ENCODE data around the gene PDZD11.

DNA sequence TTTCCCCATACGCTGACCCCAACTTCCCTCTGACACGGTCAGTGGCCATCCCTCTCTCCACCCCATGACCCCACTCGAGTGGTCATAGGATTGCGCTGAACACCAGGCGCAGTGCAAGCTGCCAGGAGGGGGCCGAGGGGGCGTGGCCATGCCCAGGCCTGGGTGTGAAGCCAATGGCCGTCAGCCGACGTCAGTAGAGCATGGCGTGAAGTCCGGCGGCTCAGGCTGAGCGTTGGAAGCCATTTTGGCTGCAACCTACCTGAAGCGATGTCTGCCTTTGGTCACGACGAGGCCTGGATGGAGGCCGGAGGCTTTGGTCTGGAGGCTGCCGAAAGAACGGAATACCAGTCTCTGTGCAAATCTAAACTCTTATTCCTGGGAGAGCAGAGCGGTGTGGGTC is 7.8 kb downstream of the PDZD11 start, which contains the start of gene RAB41:
- TF ChIP-seq FOXM1 (IDR thresholded peaks at IDR 0.05; ENCODE audit: borderline replicate concordance, low read depth): no peak
- TF ChIP-seq ZBTB7A (IDR thresholded peaks at IDR 0.05; ENCODE audit: low read depth): no peak
- TF ChIP-seq TAF1 (IDR thresholded peaks at IDR 0.05; ENCODE audit: low read depth): no peak
- no peak for TF ChIP-seq EP300 (IDR thresholded peaks at IDR 0.05; ENCODE audit: borderline replicate concordance)
- no peak for TF ChIP-seq TCF12 (IDR thresholded peaks at IDR 0.05; ENCODE audit: low read depth)
- TF ChIP-seq YY1 (IDR thresholded peaks at IDR 0.05; ENCODE audit: low read depth): no peak
- TF ChIP-seq, protein P1, sequence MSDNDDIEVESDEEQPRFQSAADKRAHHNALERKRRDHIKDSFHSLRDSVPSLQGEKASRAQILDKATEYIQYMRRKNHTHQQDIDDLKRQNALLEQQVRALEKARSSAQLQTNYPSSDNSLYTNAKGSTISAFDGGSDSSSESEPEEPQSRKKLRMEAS (IDR thresholded peaks at IDR 0.05): no peak
- TF ChIP-seq, protein P2, sequence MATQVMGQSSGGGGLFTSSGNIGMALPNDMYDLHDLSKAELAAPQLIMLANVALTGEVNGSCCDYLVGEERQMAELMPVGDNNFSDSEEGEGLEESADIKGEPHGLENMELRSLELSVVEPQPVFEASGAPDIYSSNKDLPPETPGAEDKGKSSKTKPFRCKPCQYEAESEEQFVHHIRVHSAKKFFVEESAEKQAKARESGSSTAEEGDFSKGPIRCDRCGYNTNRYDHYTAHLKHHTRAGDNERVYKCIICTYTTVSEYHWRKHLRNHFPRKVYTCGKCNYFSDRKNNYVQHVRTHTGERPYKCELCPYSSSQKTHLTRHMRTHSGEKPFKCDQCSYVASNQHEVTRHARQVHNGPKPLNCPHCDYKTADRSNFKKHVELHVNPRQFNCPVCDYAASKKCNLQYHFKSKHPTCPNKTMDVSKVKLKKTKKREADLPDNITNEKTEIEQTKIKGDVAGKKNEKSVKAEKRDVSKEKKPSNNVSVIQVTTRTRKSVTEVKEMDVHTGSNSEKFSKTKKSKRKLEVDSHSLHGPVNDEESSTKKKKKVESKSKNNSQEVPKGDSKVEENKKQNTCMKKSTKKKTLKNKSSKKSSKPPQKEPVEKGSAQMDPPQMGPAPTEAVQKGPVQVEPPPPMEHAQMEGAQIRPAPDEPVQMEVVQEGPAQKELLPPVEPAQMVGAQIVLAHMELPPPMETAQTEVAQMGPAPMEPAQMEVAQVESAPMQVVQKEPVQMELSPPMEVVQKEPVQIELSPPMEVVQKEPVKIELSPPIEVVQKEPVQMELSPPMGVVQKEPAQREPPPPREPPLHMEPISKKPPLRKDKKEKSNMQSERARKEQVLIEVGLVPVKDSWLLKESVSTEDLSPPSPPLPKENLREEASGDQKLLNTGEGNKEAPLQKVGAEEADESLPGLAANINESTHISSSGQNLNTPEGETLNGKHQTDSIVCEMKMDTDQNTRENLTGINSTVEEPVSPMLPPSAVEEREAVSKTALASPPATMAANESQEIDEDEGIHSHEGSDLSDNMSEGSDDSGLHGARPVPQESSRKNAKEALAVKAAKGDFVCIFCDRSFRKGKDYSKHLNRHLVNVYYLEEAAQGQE (IDR thresholded peaks at IDR 0.05; ENCODE audit: low read depth): no peak
- no peak for TF ChIP-seq RAD21 (IDR thresholded peaks at IDR 0.05; ENCODE audit: low read depth)
- TF ChIP-seq, protein P3, sequence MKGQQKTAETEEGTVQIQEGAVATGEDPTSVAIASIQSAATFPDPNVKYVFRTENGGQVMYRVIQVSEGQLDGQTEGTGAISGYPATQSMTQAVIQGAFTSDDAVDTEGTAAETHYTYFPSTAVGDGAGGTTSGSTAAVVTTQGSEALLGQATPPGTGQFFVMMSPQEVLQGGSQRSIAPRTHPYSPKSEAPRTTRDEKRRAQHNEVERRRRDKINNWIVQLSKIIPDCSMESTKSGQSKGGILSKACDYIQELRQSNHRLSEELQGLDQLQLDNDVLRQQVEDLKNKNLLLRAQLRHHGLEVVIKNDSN (IDR thresholded peaks at IDR 0.05): no peak
- no peak for TF ChIP-seq NFIC (IDR thresholded peaks at IDR 0.05)
- TF ChIP-seq CREB1 (IDR thresholded peaks at IDR 0.05; ENCODE audit: low read depth): no peak
